HG03378 (cell line): ENCODE results near the gene OSBP2.
"Not testable (repeated sequence)": the region's sequence is repeated elsewhere in the genome, so short reads cannot be mapped to it uniquely, and the experiment has no call there.

Experiments
- ATAC-seq: cut with Tn5 transposase; IDR thresholded peaks from one replicate; pipeline ENCODE4 v1.9.1; 2021; ENCODE audit warnings: mild to moderate bottlenecking, moderate library complexity; ENCODE audit not compliant: unreplicated experiment

The OSBP2 gene

DNA sequence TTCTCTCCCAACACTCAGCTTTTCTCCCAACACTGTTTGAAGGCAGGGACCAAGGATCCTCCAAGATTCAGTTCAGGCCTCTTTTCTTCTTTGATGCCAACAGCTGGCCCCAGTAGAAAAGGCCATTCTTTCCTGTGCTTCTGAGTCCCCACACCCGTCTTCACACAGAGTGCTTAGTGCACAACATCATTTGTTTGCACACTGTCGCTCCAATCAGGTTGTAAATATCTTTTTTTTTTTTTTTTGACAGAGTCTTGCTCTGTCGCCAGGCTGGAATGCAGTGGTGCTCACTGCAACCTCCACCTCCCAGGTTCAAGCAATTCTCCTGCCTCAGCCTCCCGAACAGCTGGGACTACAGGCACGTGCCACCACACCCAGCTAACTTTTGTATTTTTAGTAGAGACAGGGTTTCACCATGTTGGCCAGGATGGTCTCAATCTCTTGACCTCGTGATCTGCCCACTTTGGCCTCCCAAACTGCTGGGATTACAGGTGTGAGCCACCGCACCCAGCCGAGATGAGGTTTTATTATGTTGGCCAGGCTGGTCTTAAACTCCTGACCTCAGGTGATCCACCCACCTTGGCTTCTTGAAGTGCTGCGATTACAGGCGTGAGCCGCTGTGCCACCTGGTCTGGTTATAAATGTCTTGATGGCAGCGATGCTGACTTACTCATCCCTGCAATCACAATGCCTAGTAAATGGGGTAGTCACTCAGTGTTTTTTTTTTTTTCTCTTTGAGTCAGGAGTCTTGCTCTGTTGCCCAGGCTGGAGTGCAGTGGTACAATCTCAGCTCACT is 14.6 kb upstream of the OSBP2 start:
- ATAC-seq, result not testable (repeated sequence)

DNA sequence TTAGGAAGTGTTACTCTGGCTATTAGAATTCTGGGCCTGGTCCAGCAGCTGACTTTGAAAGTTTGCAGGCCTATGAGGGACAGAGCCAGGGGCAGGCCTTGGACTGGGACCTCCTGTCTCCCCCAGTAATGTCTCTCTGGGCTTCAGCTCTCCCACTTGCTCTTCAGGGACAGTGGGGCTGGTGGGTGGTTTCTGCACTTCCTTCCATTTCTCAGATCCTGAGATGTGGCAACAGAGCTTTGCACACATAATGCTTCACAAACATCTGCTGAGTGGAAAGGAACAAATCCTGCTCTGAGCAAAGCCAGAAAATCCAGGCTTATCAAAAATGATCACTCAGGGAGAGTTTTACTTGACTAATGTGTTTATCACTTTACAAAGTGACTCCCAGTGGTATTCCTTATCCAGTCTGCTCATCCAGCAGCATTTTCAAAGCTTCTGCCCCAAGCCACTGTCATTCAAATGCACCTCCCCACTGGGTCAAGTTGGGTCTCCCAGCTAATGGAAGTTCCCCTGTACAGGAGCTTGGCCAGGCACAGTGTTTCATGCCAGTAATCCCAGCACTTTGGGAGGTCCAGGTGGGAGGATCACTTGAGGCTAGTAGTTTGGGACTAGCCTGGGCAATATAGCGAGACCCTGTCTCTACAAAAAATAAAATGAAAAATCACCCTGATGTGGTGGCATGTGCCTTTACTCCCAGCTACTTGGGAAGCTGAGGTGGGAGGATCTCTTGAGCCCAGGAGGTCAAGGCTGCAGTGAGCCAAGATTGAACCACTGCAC is 13.5 kb upstream of the OSBP2 start:
- no peak for ATAC-seq

DNA sequence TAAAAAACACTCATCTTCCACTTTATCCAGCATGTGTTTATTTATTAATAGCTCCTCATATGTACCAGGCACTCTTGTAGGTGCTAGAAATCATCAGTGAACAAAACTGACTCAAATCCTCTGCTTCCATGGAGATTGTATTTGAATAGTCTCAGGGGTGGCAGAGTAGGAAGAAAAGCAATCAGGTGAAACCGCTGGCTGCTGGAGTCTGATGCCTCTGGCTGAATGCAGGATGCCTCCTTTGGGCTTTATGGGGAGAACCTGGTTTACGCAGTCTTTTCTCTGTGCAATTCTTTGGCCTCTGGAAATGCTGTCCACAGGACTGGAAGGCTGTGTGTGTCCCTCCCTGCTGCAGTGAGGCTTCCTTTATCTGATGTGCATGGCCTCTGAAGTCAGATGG is 12.8 kb upstream of the OSBP2 start:
- ATAC-seq, result no peak

DNA sequence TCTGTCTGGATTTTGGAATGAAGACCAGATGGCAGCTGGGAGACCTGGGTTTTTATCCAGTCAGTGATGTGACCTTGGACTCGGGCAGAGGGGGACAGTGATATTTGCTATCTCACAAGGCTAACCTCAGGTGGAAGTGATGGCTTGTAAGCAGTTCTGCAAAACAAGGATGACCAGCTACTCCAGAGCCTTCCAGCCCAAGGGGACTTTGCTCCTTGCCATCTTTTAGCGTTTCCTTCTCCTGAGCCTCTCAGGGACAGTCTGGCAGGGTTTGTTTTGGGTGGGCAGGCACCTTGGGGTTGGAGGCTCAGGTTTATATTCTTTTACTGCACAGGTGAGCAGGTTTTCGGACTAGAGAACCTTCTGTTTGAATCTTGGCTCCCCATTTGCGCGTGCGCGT is 9.5 kb upstream of the OSBP2 start:
- no peak for ATAC-seq

DNA sequence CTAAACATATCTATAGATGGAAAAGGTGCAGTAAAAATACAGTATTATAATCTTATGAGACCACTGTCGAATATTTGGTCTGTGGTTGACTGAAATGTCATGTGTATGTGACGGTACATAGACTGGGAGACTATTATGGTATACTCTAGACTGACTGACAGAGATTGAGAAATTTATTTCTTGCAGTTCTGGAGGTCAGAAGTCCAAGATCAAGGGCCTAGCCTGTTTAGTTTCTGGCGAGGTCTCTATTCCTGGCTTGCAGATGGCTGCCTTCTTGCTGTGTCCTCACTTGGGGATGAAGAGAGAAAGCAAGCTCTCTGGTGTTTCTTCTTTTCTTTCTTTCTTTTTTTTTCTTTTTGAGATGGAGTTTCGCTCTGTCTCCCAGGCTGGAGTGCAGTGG is 7.3 kb upstream of the OSBP2 start:
- no peak for ATAC-seq

DNA sequence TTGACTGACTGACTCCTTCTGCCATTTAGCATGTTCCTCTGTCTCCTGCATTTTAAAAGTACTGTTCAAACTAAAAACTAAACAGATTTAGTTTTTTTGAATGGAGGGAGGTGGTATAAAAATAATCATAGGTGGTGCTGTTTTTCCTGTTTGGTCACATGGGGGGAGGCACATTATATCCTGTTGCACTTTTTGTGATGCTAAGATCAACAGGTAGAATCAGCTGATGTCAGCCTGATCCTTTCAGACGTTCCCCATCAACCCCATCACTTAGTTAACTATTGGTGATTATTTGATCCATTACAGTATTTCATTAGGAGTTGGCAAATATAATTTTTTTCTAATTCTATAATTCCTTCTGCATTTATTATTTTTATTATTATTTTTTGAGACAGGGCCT is 5.1 kb upstream of the OSBP2 start:
- no peak for ATAC-seq

DNA sequence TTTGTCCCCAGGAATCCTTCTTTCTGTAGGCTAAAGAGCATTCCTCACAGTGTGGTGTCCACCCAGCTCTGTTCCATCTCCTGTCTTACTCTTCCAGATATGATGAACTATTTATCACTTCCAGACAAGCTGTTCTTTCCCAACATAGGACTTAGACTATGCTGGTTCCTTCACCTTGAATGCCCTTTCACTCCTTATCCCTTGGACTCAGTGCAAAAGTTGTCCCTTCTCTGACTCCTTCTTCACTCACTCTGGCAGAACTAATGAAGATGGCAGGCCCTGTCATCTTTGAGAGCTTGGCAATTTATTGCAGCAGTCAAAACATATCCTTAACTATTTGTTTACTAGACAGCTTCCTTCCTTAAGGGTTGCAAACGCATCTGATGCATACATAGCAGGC is 3.5 kb upstream of the OSBP2 start:
- no peak for ATAC-seq

DNA sequence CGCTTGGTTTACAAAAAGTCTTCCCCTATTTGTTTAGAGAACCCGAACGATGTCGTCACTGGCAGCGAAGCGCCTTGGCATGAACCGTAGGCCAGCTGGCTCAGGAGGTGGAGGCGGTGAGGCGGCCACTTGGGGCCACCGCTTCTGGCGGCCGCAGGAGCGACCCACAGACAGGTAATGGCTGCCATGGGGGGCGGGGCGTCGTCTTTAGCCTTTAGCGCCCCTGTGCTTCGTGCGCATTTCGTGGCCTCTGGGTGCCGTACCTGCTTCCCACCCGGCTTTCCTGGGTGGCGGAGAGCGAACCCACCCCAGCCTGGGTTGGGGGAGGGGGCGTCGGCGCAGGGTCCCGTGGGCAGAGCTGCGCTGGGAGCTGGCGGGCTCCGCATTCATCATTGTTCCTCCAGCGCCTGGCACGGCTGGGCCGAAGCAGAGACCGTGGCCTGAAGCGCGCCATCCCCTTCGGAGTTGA is 469 bp upstream of the OSBP2 start:
- ATAC-seq, result no peak

DNA sequence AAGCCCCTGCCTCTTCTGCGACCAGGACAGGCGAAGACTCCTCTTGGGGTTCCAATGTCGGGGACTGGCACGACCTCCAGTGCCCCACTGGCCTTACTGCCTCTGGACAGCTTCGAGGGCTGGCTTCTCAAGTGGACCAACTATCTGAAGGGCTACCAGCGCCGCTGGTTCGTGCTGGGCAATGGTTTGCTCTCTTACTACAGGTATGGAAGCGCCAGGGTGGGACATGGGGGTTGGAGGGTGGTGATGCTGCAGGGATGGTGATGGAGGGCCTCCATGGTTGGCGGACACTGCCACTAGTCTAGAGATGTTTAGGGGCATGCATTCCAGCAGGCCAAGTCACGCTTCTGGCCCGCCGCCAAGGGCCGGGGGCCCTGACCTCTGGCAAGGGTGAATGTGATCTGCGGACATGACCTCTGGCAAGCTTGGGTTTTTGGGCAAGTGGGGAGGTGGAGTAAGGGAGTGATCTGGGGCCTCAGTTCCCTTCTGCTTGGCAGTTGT is 727 bp downstream of the OSBP2 start:
- ATAC-seq, result no peak

DNA sequence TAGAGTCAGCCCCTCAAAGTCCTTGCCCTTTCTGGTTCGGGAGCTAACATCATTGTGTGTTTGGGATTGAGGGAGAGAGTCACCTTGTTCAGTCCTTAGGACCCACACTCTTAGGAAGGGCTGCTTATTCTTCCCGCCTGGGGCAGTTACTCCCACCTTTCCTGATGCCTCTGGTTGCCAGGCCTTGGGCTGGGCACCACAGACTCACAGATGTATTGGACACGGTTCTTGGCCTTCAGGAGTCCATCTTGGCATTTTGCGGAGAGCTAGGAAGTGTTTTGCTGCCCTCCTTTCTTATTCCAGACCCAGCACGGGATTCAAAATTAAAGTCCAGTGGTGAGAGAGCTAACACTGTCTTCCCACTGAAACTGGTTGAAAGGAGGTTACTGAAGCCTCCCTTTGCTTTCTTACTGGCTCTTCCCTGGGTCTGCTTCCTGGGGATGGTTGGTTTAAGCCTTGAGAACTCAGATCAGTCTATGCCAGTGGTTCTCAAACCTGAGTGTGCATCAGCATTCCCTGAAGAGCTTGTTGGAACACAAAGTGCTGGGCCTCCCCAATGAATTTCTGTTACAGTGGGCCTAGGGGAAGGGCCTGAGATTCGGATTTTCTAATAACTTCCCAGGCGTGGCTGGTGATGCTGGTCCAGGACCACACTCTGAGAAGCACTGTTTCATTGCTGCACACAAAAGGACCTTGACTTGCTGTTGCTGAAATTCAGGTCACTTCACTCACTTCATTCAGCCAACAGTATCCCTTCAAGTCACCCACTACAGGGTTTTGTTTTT is 1.4 kb downstream of the OSBP2 start:
- ATAC-seq, result no peak

DNA sequence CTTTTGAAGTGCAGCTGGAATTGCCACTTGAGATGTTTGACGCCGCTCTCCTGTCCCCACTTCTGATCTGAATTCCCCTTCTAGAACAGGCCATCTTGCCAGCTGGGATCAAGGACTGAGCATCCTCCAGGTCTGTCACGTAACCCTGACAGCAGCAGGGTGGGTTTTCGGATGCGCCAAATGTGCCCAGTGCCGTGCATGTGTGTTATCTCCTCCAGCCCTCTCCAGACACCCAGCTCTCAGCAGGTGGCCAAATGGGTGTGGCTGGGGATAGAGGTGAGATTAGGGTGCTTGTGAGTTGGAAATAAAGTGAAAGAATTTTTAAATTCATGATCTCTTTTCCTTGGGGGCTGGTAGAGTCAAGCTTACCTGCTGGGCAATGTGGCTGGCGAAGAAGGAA is 3.3 kb downstream of the OSBP2 start:
- ATAC-seq, result no peak

DNA sequence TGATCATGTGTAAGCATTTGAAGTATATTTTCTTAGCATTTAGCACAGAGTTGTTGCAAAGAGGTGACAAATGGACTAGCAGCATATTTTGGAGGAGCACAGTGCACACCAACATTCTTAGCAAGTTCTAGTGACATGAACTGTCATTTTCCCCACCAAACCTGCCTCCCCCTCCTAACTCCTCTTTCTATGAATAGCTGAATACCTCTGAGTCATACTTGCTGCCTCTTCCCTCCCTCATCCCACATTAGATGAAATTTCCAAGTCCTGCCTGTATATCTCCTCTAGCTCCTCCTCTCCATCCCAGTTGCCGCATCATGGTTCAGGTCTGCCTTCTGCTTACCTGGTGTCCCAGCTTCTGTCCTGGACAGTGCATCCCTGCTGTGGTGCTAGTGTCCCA is 7.2 kb downstream of the OSBP2 start:
- no peak for ATAC-seq

DNA sequence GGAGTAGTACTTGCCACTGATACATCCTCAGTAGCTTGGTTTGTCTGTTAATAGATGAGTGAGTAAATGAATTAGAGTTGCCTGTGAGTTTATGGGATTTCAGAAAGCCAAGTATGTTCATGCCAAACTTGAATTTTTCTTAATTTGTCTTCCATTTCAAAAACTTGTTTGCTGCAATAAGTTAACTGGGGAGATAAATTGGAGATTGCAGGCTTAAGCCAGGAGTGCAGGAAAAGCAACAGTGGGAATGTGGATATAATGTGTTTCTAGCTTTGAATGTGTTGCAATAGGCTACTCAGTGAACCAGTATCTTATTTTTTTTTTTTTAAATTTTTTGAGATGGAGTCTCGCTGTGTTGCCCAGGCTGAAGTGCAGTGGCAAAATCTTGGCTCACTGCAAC is 8.2 kb downstream of the OSBP2 start:
- no peak for ATAC-seq

DNA sequence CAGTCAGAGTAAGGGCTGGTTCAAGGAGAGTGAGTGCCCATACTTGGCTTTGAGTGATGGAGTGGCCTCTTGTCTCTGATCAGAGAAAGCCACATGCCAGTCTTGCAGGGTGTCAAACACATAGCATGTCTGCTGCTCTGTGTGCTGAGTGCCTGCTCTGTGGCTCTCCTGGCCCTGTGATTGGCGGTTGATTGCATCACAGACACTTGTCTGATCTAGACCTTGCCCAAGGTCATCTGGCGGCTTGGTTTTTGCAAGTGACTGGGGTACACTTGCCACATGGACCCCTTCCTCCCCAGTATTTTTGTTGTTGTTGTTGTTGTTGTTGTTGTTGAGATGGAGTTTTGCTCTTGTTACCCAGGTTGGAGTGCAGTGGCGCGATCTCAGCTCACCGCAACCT is 10.3 kb downstream of the OSBP2 start:
- ATAC-seq, result no peak

DNA sequence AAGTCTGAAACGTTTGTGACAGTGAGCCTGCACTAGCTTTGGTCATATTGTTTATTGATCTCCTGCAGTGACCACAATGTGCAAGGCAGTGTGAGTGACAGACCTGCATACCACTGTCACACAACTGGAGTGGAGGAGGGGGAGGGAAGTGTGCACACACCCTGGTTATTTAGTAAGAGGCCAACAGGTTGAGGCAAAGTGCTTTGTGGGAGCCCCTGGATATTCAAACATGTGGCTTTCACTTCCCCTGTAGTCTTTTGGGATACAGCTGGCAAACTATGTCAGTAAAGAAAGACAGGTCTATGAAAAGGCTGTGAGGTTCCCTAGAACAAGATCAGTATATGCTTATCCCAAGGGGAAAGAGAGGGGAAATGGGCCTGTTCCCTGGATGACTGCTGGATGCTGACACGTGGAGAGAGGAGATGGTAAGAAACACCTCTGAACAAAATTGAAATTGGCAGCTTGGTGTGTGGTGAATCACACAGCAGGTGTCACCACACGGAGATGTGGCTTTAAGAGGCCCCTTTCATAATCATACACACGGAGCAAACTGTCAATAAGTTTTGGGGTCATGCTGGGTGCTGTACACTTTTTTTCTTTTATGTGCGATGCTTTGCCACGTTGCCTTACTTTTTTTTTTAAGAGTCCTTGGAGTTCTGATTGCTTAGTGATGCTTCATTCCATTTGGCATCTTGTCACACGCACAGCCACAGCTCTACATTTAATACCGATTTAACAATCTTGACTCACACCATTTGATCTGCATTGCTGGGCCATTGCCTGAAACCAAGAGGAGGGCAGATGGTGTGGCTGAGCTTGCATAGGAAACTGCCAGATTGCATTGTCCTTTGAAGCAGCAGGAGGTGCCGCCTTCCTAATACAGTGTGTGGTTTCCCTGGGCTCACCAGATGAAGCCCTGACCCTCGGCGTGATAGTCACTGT is 11.3 kb downstream of the OSBP2 start:
- ATAC-seq, result no peak

DNA sequence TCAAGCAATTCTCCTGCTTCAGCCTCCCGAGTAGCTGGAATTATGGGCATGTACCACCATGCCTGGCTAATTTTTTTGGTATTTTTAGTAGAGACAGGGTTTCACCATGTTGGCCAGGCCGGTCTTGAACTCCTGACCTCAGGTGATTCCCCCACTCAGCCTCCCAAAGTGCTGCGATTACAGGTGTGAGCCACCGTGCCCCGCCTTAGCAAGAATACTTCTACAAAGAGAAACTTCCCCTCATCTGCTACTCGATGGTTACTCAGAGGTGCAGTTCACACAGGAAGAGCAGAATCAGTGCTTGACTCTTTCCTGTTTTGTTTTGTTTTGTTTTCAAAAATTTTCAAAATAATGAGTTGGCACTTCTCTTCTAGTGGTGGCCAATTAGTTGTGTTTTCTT is 15.3 kb downstream of the OSBP2 start:
- not testable (repeated sequence) for ATAC-seq

DNA sequence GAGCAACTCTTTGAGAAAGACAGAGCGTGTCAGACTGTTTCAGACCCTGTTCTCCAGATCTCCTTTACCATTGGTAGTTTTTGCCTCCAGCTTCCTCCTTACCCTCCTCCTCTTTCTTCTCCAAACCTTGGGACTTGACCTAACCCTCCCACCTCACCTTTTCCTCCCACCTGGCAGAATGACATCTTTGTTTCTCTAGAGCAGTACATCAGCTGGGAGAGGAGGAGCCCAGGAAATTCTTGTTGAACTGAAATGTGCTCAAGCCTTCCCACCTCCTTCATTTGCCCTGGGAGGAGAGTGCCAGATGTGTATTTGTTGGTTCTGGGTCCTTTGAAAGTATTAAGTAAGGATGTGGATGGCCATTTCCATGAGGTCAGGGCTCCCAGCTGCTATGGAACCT is 17.4 kb downstream of the OSBP2 start:
- no peak for ATAC-seq

DNA sequence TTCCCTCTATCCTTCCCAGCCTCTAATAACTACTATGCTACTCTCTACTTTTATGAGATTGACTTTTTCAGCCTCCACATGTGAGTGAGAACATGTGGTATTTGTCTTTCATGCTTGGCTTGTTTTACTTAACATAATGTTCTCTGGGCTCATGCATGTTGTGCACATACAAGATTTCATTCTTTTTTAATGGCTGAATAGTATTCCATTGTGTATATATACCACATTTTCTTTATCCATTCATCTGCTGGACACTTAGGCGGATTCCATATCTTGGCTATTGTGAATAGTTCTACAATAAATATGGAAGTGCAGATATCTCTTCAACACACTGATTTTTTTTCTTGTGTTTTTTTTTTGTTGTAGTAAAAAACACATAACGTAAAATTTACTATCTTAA is 19.4 kb downstream of the OSBP2 start:
- no peak for ATAC-seq

DNA sequence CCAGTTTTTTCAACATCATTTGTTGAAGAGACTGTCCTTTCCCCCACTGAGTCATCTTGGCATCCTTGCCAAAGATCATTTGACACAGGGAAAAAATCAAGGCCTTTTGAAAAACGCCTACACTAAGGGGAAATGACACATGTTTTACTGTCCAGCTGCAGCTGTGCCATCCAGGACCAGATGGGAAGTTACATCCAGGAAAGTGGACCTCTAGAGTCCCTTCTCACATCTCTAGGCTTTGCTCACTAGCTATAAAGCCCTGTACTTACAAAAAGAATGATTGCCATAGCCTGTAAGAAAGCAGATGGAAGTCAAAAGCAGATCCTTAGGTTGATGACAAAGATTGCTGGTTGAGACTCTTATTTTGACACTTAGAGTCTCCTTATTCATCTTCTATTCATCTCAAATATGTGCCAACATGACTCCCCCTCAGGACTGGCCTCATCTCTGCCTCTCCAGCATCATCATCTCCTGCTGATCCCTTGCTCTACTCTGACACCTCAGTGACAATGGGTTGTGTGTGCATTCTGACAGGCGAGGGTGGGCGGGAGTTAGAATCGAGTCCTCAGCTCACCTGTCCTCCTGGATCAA is 22.8 kb downstream of the OSBP2 start:
- ATAC-seq, result no peak

DNA sequence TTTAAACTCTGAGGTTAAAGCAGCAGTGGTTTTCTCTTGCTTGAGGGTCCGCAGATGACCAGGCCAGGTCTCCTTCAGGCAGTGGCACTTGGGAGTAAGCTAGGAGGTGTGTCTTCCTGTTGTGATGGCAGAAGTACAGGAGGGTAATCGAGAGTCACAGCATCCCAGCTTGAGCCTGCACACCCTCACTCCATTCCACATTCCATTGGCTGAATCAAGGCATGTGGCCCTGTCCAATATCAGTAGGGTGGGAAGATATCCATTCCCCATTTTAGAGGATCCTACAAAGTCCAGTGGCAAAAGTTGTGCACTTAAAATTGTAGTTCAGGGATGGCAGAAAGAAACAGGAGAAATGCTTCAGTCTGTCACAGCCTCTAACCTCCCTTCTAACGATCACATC is 23.3 kb downstream of the OSBP2 start:
- no peak for ATAC-seq
